ENCODE measurements around the gene XXYLT1. TPM values are rescaled to one million over a fixed set of nuclear protein-coding genes. Genes with fewer than 3 reads are reported as not detected.

Gene XXYLT1
- total RNA-seq, 1 donor from 2014 or later = 22.3 TPM

- peak overlapping the region; percentile 45 for H3K27ac Mint-ChIP-seq (ENCODE audit: unreplicated experiment)
- peaks cover 67% of the 10 kb centered on the region for H3K4me1 Mint-ChIP-seq (ENCODE audit: low read depth, unreplicated experiment)
- H3K27me3 Mint-ChIP-seq (ENCODE audit: unreplicated experiment) = peaks cover 4% of the 10 kb centered on the region
- H3K36me3 Mint-ChIP-seq (ENCODE audit: unreplicated experiment) = no peaks in the 10 kb centered on the region
- TF ChIP-seq CTCF (IDR thresholded peaks at IDR 0.05; ENCODE audit: partially characterized antibody, unreplicated experiment) = no peak
- DNase-seq = no peak
- H3K4me3 Mint-ChIP-seq (ENCODE audit: unreplicated experiment) = peak overlapping the region; percentile 58
- H3K9me3 Mint-ChIP-seq (ENCODE audit: unreplicated experiment) = peaks cover 4% of the 10 kb centered on the region
Measured at GRCh38 chr3:195150181-195151118, 120.5 kb downstream of the XXYLT1 start.

- no peak for DNase-seq
- Mint-ChIP-seq H3K4me3 (ENCODE audit: unreplicated experiment) (no peak overlapping the region), H3K27me3 (ENCODE audit: unreplicated experiment) (peaks cover 4% of the 10 kb centered on the region), H3K9me3 (ENCODE audit: unreplicated experiment) (peaks cover 4% of the 10 kb centered on the region), H3K4me1 (ENCODE audit: low read depth, unreplicated experiment) (peaks cover 63% of the 10 kb centered on the region), H3K27ac (ENCODE audit: unreplicated experiment) (peak overlapping the region; percentile 7), H3K36me3 (ENCODE audit: unreplicated experiment) (no peaks in the 10 kb centered on the region)
- no peak for TF ChIP-seq CTCF (IDR thresholded peaks at IDR 0.05; ENCODE audit: partially characterized antibody, unreplicated experiment)
Measured at GRCh38 chr3:195149292-195150030, 121.5 kb downstream of the XXYLT1 start.

GRCh38 chr3:195148549-195148948, 122.4 kb downstream of the XXYLT1 start:
- H3K27me3 Mint-ChIP-seq (ENCODE audit: unreplicated experiment) = peaks cover 3% of the 10 kb centered on the region
- no peak for DNase-seq
- peaks cover 54% of the 10 kb centered on the region for H3K4me1 Mint-ChIP-seq (ENCODE audit: low read depth, unreplicated experiment)
- peak overlapping the region; percentile 59 for H3K27ac Mint-ChIP-seq (ENCODE audit: unreplicated experiment)
- H3K36me3 Mint-ChIP-seq (ENCODE audit: unreplicated experiment) = no peaks in the 10 kb centered on the region
- no peak for TF ChIP-seq CTCF (IDR thresholded peaks at IDR 0.05; ENCODE audit: partially characterized antibody, unreplicated experiment)
- peaks cover 4% of the 10 kb centered on the region for H3K9me3 Mint-ChIP-seq (ENCODE audit: unreplicated experiment)
- no peak overlapping the region for H3K4me3 Mint-ChIP-seq (ENCODE audit: unreplicated experiment)

- peak overlapping the region; percentile 0 for H3K27ac Mint-ChIP-seq (ENCODE audit: unreplicated experiment)
- H3K27me3 Mint-ChIP-seq (ENCODE audit: unreplicated experiment) = peaks cover 5% of the 10 kb centered on the region
- no peak overlapping the region for H3K4me3 Mint-ChIP-seq (ENCODE audit: unreplicated experiment)
- H3K4me1 Mint-ChIP-seq (ENCODE audit: low read depth, unreplicated experiment) = peaks cover 49% of the 10 kb centered on the region
- DNase-seq = no peak
- no peak for TF ChIP-seq CTCF (IDR thresholded peaks at IDR 0.05; ENCODE audit: partially characterized antibody, unreplicated experiment)
- no peaks in the 10 kb centered on the region for H3K36me3 Mint-ChIP-seq (ENCODE audit: unreplicated experiment)
- H3K9me3 Mint-ChIP-seq (ENCODE audit: unreplicated experiment) = peaks cover 2% of the 10 kb centered on the region
Measured at GRCh38 chr3:195147649-195148080, 123.3 kb downstream of the XXYLT1 start.

Measured in glutamatergic neuron (in vitro differentiated cells).